WTC11 (cell line): Measurements from ENCODE around the gene RPRD1B.

Source experiments
- CBFB ChIP-seq: sonication (generic); formaldehyde crosslinking; IDR thresholded peaks from 2 replicates; pipeline ENCODE4 v1.8.1; 2022; ENCODE audit warnings: mild to moderate bottlenecking, low read depth, missing genetic modification reagents
- FOXP1 ChIP-seq: sonication (generic); formaldehyde crosslinking; IDR thresholded peaks from 2 replicates; pipeline ENCODE4 v1.8.0; 2022; ENCODE audit warnings: missing genetic modification reagents, mild to moderate bottlenecking, moderate library complexity, borderline replicate concordance
- GABPB1 ChIP-seq: sonication (generic); formaldehyde crosslinking; IDR thresholded peaks from 2 replicates; pipeline ENCODE4 v1.8.1; 2023; ENCODE audit warnings: mild to moderate bottlenecking, missing genetic modification reagents
- RORB ChIP-seq: fragments of 250-450 bp; sonication (Bioruptor Pico); IDR thresholded peaks from 2 replicates; pipeline ENCODE4 v1.9.0; 2021; ENCODE audit warnings: mild to moderate bottlenecking
- ZBTB21 ChIP-seq: sonication (generic); formaldehyde crosslinking; IDR thresholded peaks from 2 replicates; pipeline ENCODE4 v1.8.1; 2023; ENCODE audit warnings: mild to moderate bottlenecking, missing genetic modification reagents, borderline replicate concordance
- ZNF138 ChIP-seq: sonication (generic); formaldehyde crosslinking; conservative IDR thresholded peaks from 2 replicates; pipeline ENCODE4 v1.8.1; 2022; ENCODE audit warnings: mild to moderate bottlenecking, moderate library complexity, missing genetic modification reagents
- TF ChIP-seq, protein P1 (sequence below): fragments of 200-600 bp; IDR thresholded peaks from 2 replicates; pipeline ENCODE4 v1.8.0; 2022; ENCODE audit warnings: antibody characterized with exemption
- TF ChIP-seq, protein P2 (sequence below): sonication (generic); formaldehyde crosslinking; IDR thresholded peaks from 2 replicates; pipeline ENCODE4 v1.8.0; 2022; ENCODE audit warnings: mild to moderate bottlenecking, missing genetic modification reagents
- TF ChIP-seq, protein P3 (sequence below): sonication (generic); formaldehyde crosslinking; IDR thresholded peaks from 2 replicates; pipeline ENCODE4 v1.8.1; 2023; ENCODE audit warnings: mild to moderate bottlenecking, missing genetic modification reagents, moderate library complexity
- TF ChIP-seq, protein P4 (sequence below): sonication (generic); formaldehyde crosslinking; IDR thresholded peaks from 2 replicates; pipeline ENCODE4 v1.8.1; 2022; ENCODE audit warnings: low read depth, missing genetic modification reagents, borderline replicate concordance
- TF ChIP-seq, protein P5 (sequence below): fragments of 250-450 bp; sonication (Bioruptor Pico); IDR thresholded peaks from 2 replicates; pipeline ENCODE4 v1.9.0; 2021; ENCODE audit warnings: mild to moderate bottlenecking

DNA sequence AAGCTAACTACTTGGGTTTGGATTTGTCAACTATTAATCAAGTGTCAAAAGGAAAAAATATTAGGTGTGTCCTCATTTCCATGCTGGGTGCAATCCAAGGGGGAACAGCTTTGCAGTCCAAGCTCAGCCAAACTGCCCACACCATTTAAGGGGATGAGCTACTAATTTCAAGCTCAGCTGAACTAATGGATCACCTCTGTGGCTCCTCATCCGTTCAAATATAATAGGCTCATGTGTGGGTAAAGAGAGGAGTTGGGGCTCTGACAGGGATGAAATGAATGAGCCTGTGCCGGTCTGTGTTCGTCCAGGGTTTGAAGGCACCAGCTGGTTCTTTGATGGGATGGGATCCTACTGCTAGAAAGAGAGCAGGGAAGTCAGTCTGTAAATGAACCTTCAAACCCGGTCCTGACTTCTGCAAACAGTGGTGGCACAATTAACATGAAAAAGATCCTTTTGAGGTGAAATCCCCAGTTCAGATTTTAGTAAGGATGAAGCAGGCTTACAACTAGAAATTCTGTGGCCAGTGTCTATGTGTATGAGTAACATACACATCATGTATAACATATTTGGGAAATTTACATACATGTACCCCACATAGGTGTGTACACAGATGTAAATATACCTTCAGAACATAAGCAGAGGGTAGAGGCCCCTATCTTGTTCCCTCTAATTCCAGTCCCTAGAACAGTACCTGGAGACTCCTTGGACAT lies 42.2 kb upstream of the RPRD1B start:
- TF ChIP-seq, protein P1, sequence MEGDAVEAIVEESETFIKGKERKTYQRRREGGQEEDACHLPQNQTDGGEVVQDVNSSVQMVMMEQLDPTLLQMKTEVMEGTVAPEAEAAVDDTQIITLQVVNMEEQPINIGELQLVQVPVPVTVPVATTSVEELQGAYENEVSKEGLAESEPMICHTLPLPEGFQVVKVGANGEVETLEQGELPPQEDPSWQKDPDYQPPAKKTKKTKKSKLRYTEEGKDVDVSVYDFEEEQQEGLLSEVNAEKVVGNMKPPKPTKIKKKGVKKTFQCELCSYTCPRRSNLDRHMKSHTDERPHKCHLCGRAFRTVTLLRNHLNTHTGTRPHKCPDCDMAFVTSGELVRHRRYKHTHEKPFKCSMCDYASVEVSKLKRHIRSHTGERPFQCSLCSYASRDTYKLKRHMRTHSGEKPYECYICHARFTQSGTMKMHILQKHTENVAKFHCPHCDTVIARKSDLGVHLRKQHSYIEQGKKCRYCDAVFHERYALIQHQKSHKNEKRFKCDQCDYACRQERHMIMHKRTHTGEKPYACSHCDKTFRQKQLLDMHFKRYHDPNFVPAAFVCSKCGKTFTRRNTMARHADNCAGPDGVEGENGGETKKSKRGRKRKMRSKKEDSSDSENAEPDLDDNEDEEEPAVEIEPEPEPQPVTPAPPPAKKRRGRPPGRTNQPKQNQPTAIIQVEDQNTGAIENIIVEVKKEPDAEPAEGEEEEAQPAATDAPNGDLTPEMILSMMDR = no peak
- TF ChIP-seq ZBTB21 (CRISPR knock-in tag) = no peak
- TF ChIP-seq, protein P2, sequence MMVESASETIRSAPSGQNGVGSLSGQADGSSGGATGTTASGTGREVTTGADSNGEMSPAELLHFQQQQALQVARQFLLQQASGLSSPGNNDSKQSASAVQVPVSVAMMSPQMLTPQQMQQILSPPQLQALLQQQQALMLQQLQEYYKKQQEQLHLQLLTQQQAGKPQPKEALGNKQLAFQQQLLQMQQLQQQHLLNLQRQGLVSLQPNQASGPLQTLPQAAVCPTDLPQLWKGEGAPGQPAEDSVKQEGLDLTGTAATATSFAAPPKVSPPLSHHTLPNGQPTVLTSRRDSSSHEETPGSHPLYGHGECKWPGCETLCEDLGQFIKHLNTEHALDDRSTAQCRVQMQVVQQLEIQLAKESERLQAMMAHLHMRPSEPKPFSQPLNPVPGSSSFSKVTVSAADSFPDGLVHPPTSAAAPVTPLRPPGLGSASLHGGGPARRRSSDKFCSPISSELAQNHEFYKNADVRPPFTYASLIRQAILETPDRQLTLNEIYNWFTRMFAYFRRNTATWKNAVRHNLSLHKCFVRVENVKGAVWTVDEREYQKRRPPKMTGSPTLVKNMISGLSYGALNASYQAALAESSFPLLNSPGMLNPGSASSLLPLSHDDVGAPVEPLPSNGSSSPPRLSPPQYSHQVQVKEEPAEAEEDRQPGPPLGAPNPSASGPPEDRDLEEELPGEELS (CRISPR knock-in tag) = no peak
- no peak for TF ChIP-seq RORB (CRISPR knock-in tag)
- TF ChIP-seq, protein P3, sequence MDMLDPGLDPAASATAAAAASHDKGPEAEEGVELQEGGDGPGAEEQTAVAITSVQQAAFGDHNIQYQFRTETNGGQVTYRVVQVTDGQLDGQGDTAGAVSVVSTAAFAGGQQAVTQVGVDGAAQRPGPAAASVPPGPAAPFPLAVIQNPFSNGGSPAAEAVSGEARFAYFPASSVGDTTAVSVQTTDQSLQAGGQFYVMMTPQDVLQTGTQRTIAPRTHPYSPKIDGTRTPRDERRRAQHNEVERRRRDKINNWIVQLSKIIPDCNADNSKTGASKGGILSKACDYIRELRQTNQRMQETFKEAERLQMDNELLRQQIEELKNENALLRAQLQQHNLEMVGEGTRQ = no peak
- TF ChIP-seq, protein P4, sequence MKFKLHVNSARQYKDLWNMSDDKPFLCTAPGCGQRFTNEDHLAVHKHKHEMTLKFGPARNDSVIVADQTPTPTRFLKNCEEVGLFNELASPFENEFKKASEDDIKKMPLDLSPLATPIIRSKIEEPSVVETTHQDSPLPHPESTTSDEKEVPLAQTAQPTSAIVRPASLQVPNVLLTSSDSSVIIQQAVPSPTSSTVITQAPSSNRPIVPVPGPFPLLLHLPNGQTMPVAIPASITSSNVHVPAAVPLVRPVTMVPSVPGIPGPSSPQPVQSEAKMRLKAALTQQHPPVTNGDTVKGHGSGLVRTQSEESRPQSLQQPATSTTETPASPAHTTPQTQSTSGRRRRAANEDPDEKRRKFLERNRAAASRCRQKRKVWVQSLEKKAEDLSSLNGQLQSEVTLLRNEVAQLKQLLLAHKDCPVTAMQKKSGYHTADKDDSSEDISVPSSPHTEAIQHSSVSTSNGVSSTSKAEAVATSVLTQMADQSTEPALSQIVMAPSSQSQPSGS = no peak
- TF ChIP-seq GABPB1 = no peak
- no peak for TF ChIP-seq ZNF138 (CRISPR knock-in tag)
- TF ChIP-seq, protein P5, sequence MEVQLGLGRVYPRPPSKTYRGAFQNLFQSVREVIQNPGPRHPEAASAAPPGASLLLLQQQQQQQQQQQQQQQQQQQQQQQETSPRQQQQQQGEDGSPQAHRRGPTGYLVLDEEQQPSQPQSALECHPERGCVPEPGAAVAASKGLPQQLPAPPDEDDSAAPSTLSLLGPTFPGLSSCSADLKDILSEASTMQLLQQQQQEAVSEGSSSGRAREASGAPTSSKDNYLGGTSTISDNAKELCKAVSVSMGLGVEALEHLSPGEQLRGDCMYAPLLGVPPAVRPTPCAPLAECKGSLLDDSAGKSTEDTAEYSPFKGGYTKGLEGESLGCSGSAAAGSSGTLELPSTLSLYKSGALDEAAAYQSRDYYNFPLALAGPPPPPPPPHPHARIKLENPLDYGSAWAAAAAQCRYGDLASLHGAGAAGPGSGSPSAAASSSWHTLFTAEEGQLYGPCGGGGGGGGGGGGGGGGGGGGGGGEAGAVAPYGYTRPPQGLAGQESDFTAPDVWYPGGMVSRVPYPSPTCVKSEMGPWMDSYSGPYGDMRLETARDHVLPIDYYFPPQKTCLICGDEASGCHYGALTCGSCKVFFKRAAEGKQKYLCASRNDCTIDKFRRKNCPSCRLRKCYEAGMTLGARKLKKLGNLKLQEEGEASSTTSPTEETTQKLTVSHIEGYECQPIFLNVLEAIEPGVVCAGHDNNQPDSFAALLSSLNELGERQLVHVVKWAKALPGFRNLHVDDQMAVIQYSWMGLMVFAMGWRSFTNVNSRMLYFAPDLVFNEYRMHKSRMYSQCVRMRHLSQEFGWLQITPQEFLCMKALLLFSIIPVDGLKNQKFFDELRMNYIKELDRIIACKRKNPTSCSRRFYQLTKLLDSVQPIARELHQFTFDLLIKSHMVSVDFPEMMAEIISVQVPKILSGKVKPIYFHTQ (CRISPR knock-in tag) = no peak
- TF ChIP-seq FOXP1 (CRISPR knock-in tag) = no peak
- TF ChIP-seq CBFB (CRISPR knock-in tag) = no peak
